HL-60 (cell line): ENCODE data around the gene EPB41.

Experiments used
- DNase-seq, 2 experiments: peaks; one replicate each; pipeline ENCODE4 v3.0.0-alpha.2; 2010 to 2020; ENCODE audit warnings: low read depth in 1 of 2, low spot score in 1 of 2
- H3K27ac ChIP-seq: fragments of 250-450 bp; sonication (Bioruptor Pico); replicated peaks from 2 replicates; pipeline ENCODE4 v1.5.1; 2020; ENCODE audit warnings: mild to moderate bottlenecking, moderate library complexity
- H3K27me3 ChIP-seq: fragments of 250-450 bp; sonication (Bioruptor Pico); 2 replicates; pipeline ENCODE4 v1.5.1; 2021; ENCODE audit warnings: mild to moderate bottlenecking, moderate library complexity; ENCODE audit not compliant: insufficient read depth, poor library complexity, severe bottlenecking
- H3K4me3 ChIP-seq: replicated peaks from 2 replicates; pipeline ENCODE4 v1.5.1; 2011; ENCODE audit warnings: mild to moderate bottlenecking, control low read depth, low read length; ENCODE audit not compliant: insufficient read depth
- CTCF ChIP-seq: IDR thresholded peaks from one replicate; pipeline ENCODE4 v1.5.1; 2011; ENCODE audit warnings: low read length, control low read depth, inconsistent platforms; ENCODE audit not compliant: insufficient read depth
- GABPA ChIP-seq: IDR thresholded peaks from 2 replicates; pipeline ENCODE4 v1.6.1; 2012; ENCODE audit warnings: low read depth
- POLR2AphosphoS5 ChIP-seq: IDR thresholded peaks from 2 replicates; pipeline ENCODE4 v1.6.1; 2012; ENCODE audit warnings: low read depth
- REST ChIP-seq: IDR thresholded peaks from 2 replicates; pipeline ENCODE4 v1.6.1; 2012; ENCODE audit warnings: low read depth; ENCODE audit not compliant: insufficient replicate concordance
- SPI1 ChIP-seq: IDR thresholded peaks from 2 replicates; pipeline ENCODE4 v1.6.1; 2012; ENCODE audit warnings: low read depth, mild to moderate bottlenecking, borderline replicate concordance

Gene EPB41

DNA sequence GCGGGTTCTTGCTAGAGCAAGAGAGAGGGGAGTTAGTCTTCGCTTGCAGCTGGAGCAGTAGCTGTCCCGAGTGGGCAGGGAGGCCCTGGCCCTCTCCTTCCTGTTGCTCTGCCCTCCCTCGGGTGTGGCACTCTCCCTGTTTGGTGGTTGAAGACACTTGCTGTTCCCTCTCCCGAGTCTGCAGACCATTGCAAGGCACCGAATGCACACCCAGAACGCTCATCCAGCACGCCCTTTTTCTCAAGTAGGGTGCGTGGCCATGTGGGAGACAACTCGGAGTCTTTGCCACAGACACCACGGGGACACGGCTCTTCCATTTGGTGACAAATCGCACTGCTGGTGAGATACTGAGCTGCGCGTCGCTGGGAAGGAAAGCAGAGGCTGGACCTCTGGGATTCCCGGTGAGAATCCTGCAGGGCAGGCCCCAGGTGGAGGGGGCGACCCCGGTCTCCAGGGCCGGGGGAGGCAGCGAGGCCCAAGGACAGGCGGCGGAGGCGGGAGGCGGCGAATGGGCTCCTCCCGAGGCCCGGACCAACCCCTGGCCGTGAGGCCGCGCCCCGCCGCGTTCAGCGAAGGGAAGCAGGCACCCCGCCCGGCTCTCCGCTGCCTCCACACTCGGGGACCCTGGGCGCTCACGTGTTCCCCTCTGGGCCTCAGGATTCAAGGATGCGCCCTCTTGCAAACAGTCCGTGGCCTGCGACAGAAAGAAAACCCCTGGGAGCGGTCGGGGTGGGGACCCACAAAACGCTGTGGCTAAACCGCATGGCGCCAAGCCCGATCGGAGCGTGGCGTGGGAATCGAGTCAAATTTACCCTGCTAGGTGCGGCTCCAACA lies 219.7 kb downstream of the EPB41 start:
- peak overlapping the region; percentile 23 for H3K4me3 ChIP-seq
- TF ChIP-seq SPI1 (no peak), GABPA (no peak), CTCF (no peak), REST (no peak), POLR2AphosphoS5 (no peak)
- no peak overlapping the region for H3K27ac ChIP-seq
- no peak for DNase-seq
- H3K27me3 ChIP-seq = peaks cover 5% of the 10 kb centered on the region

DNA sequence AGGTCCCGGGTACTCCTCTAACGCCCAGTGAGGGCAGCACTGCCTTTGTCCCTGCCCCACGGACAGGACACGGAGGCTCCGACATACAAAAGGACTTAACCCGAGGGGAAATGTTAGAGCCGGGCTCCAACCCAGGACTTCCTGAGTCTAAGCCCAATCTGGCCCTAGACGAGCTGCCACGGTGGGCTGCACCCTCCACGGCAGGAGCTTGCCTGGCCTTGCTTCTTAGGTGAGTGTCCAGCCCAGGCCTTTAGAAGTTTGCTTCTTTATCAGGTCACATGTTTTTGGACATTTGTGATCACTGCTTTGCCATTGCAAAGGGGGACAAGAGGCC lies 220.3 kb downstream of the EPB41 start:
- no peak for DNase-seq
- TF ChIP-seq POLR2AphosphoS5 (no peak), GABPA (no peak)
- no peak overlapping the region for H3K27ac ChIP-seq
- H3K27me3 ChIP-seq = peaks cover 5% of the 10 kb centered on the region
- peak overlapping the region; percentile 23; the same call in 1 of the 2 replicates for H3K4me3 ChIP-seq

- TF ChIP-seq GABPA = no peak
- no peak for TF ChIP-seq CTCF
- TF ChIP-seq SPI1 = no peak
- DNase-seq = no peak
These were observed 222.1 kb downstream of the EPB41 start for GRCh38 chr1:29136391-29136915.

GRCh38 chr1:29142714-29143113 lies 228.3 kb downstream of the EPB41 start:
- TF ChIP-seq CTCF (no peak), REST (no peak), SPI1 (no peak), POLR2AphosphoS5 (no peak), GABPA (no peak)
- H3K27ac ChIP-seq = no peak overlapping the region

More at GRCh38 chr1:29136391-29136915, 222.1 kb downstream of the EPB41 start:
- Histone ChIP-seq H3K4me3 (no peak overlapping the region), H3K27me3 (peaks cover 5% of the 10 kb centered on the region), H3K27ac (no peak overlapping the region)

More at GRCh38 chr1:29142714-29143113, 228.3 kb downstream of the EPB41 start:
- DNase-seq = no peak
- Histone ChIP-seq H3K4me3 (no peak overlapping the region), H3K27me3 (no peaks in the 10 kb centered on the region)
